NCI-H82 treated with DMSO at 0.1 percent for 48 hours (cell line): ENCODE results near the gene SH2D4B.
A peak's percentile ranks its signal among the peaks of the same experiment; 100 is the strongest.

Experiments
- DNase-seq: peaks from one replicate; lab custom pipeline; 2025; ENCODE audit not compliant: unreplicated experiment; lab: John Stamatoyannopoulos, UW

SH2D4B gene

DNA sequence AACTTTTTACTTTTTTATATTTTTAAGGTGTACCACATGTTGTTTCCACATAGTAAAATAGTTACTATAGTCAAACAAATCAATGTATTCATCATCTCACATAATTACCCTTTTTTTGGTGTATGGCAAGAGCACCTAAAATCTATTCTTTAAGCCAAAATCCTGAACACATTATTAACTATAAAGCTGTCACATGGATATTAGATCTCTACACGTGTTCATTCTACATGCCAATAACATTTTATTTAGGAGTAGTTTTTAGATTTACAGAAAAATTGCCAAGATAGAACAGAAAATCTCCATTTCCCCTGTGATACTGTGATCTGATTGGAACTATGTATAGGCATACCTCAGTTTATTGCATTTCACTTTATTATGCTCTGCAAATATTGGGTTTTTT, 137.1 kb downstream of the SH2D4B start:
- DNase-seq, result no peak

DNA sequence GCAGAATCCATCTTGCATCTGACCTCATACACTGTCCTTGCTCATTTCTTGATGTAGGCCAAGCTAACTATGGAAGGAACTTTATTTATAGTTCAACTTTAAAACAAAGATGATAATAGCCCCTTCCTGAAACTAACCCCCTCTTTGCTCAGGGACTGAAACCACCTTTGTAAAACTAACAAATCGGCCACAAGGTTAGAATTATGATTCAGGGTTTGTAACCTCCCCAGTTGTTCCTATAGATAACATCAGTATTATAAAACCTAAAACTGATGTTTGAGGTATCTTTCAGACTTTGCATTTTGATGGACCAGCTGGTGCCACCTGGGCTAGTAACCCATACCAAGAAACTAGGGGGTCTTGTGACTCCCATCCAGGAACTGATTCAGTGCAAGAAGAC, 143.4 kb downstream of the SH2D4B start:
- DNase-seq, result no peak

DNA sequence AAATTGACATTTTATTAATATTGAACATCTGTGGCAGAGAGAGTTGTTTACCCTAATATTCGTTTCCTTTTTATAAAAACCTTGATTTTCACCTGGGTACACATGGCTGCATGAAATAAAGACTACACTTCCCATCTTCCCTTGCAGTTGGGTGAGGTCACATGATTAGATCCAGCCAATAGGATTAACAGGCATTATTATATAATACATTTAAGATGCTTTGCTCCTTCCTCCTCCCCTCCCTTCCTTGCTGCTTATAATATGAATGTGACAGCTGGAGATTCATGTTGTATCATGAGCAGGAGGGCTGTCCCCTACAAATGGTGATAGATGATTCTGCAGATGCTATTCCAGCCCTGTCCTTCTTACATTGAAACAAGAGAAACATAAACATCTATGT, 146.6 kb downstream of the SH2D4B start:
- DNase-seq, result peak; percentile 58

DNA sequence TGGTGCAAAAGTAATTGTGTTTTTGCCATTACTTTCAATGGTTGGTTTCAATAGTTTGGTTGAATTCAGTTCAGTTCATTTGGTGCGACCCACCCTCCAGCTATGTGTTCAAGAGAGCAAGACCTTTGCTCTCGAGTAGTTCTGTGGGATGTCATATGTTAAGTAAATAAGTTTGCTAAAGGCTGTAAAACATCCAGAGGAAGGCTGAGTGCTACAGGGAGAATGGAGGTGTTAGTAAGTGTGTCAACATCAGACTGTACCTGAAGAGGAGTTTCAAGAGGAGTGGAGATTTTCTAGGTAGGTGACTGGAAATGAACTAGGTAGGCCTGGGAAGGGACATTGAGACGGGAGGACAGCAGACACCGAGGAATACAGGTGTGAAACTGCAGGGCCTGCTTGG, 147.7 kb downstream of the SH2D4B start:
- DNase-seq, result no peak

GRCh38 chr10:80686734-80687475, 149.2 kb downstream of the SH2D4B start:
- no peak for DNase-seq

DNA sequence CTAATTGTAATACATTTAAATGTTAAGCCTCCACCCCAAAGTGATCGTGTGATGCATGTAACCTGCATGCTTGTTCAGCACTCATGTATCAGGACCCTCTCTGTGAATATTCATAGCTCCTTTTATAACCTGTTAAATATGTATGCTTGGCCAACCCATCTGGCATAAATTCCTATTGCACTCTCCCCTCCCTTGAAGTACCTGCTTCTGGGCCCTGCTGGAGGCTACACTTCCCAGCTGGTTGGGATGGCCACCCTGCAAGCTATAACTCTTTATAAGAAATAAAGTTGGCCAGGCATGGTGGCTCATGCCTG, 149.7 kb downstream of the SH2D4B start:
- DNase-seq, result no peak

GRCh38 chr10:80690434-80690833, 152.7 kb downstream of the SH2D4B start:
- no peak for DNase-seq

GRCh38 chr10:80691441-80691840, 153.7 kb downstream of the SH2D4B start:
- DNase-seq, result no peak

GRCh38 chr10:80693565-80693964, 155.9 kb downstream of the SH2D4B start:
- no peak for DNase-seq

DNA sequence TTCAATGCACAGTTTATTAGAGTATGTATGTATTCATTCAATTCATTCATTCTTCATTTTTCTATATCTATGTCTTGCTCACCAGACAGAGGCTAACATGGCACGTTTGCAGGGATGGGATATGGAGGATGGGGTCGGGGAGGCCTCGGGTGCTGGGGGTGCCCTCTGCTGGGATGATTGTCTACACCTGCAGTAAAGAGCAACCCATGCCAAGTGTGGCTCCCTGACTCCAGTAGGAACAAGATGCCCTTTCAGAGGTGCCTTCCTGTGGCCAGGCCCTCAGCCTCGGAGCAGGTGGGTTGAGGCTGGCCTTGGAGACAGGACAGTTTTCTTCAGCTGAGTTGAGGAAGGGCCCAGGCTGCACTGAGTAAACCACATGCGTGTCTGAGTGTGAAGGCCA, 157.2 kb downstream of the SH2D4B start:
- DNase-seq, result no peak
